ENCODE measurements around the gene MBD3L5.
"Not testable (repeated sequence)": the region's sequence is repeated elsewhere in the genome, so short reads cannot be mapped to it uniquely, and the experiment has no call there.

The MBD3L5 gene

GRCh38 chr19:7049021-7049420, 18.6 kb downstream of the MBD3L5 start, which contains the start of gene MBD3L2:
TSS of gene MBD3L2 (plus strand) at chr19:7049321. CDS start at chr19:7049374, 53 bp downstream.
- in situ Hi-C loops (cut with MboI; ENCODE audit: low sequenced_read_pairs) = not testable (repeated sequence)

GRCh38 chr19:7051421-7051820, 21.0 kb downstream of the MBD3L5 start:
- in situ Hi-C loops (cut with MboI; ENCODE audit: low sequenced_read_pairs) = not testable (repeated sequence)

GRCh38 chr19:7052896-7053295, 22.5 kb downstream of the MBD3L5 start:
- in situ Hi-C loops (cut with MboI; ENCODE audit: low sequenced_read_pairs) = not testable (repeated sequence)

- in situ Hi-C loops (cut with MboI; ENCODE audit: low sequenced_read_pairs) = not testable (repeated sequence)
Observed at GRCh38 chr19:7054635-7055368, 24.4 kb downstream of the MBD3L5 start.

GRCh38 chr19:7055679-7056078, 25.3 kb downstream of the MBD3L5 start:
- in situ Hi-C loops (cut with MboI; ENCODE audit: low sequenced_read_pairs) = not testable (repeated sequence)

GRCh38 chr19:7056371-7056770, 26.0 kb downstream of the MBD3L5 start:
- in situ Hi-C loops (cut with MboI; ENCODE audit: low sequenced_read_pairs) = not testable (repeated sequence)

- in situ Hi-C loops (cut with MboI; ENCODE audit: low sequenced_read_pairs) = not testable (repeated sequence)
Observed at GRCh38 chr19:7058576-7058975, 28.2 kb downstream of the MBD3L5 start, which contains the start of gene MBD3L3. TSS of gene MBD3L3 (minus strand) at chr19:7058676. CDS start at chr19:7058605, 71 bp downstream.

GRCh38 chr19:7059977-7060376, 29.6 kb downstream of the MBD3L5 start:
- in situ Hi-C loops (cut with MboI; ENCODE audit: low sequenced_read_pairs) = not testable (repeated sequence)

GRCh38 chr19:7063339-7063738, 33.0 kb downstream of the MBD3L5 start:
- in situ Hi-C loops (cut with MboI; ENCODE audit: low sequenced_read_pairs) = no loop called here

GRCh38 chr19:7063764-7064418, 33.5 kb downstream of the MBD3L5 start:
- in situ Hi-C loops (cut with MboI; ENCODE audit: low sequenced_read_pairs) = no loop called here

- in situ Hi-C loops (cut with MboI; ENCODE audit: low sequenced_read_pairs) = not testable (repeated sequence)
Observed at GRCh38 chr19:7067122-7067521, 36.7 kb downstream of the MBD3L5 start.

- in situ Hi-C loops (cut with MboI; ENCODE audit: low sequenced_read_pairs) = no loop called here
Observed at GRCh38 chr19:7067716-7068115, 37.3 kb downstream of the MBD3L5 start.

- in situ Hi-C loops (cut with MboI; ENCODE audit: low sequenced_read_pairs) = no loop called here
Observed at GRCh38 chr19:7068599-7068998, 38.2 kb downstream of the MBD3L5 start.

- in situ Hi-C loops (cut with MboI; ENCODE audit: low sequenced_read_pairs) = no loop called here
Observed at GRCh38 chr19:7069042-7069903, 38.9 kb downstream of the MBD3L5 start, which contains the start of gene ZNF557. TSS of gene ZNF557 (plus strand) at chr19:7069703. CDS start at chr19:7075075, 5,372 bp downstream.

- in situ Hi-C loops (cut with MboI; ENCODE audit: low sequenced_read_pairs) = no loop called here
Observed at GRCh38 chr19:7069904-7070226, 39.5 kb downstream of the MBD3L5 start.

GRCh38 chr19:7072541-7072940, 42.2 kb downstream of the MBD3L5 start:
- in situ Hi-C loops (cut with MboI; ENCODE audit: low sequenced_read_pairs) = no loop called here

- in situ Hi-C loops (cut with MboI; ENCODE audit: low sequenced_read_pairs) = no loop called here
Observed at GRCh38 chr19:7074705-7075282, 44.4 kb downstream of the MBD3L5 start.

GRCh38 chr19:7076151-7076550, 45.8 kb downstream of the MBD3L5 start:
- in situ Hi-C loops (cut with MboI; ENCODE audit: low sequenced_read_pairs) = no loop called here

GRCh38 chr19:7078008-7078407, 47.6 kb downstream of the MBD3L5 start:
- in situ Hi-C loops (cut with MboI; ENCODE audit: low sequenced_read_pairs) = no loop called here

Data from HL-60/S4 treated with retinoic acid at 250 ng/mL for 4 days and 3 days (cell line).